ENCODE measurements around the gene PRR32.
"Not testable (repeated sequence)": the region's sequence is repeated elsewhere in the genome, so short reads cannot be mapped to it uniquely, and the experiment has no call there.

Gene PRR32

DNA sequence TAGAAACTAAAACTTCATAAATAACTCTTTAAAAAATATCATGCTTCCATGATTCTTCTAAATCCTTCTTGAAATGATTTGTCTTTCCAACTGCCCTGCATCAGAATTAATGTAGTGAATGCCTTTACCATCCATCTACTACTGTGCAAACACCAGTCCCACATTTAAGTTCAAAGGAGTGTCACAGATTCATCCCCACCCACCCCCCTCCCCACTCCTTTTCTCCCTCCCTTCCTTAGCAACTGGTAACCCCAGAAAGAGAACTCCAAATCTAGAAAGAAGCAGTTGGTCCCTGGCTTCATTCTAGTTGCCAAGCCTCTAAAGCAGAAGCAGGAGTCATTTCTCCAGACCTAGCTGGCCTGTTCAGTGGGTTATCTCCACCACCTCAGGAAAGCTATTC lies at the start of gene PRR32:
TSS of gene PRR32 (plus strand) at position 301 of the 400 bp plus-strand sequence. CDS start 115 bp downstream, outside the sequence.
- no peak within 1 kb of the TSS for H3K4me3 ChIP-seq (ENCODE audit: low read length in 2 of 2)
- H3K27me3 ChIP-seq (ENCODE audit: control insufficient read depth in 1 of 2, insufficient read depth in 2 of 2, low read length in 2 of 2): no peaks in the 10 kb centered on the region
- H3K36me3 ChIP-seq (ENCODE audit: control insufficient read depth in 2 of 2, insufficient read depth in 2 of 2, low read length in 2 of 2): no peaks in the 10 kb centered on the region
- no peaks in the 10 kb centered on the region for H3K9me3 ChIP-seq (ENCODE audit: control insufficient read depth in 2 of 2, low read length in 2 of 2)
- no peak within 1 kb of the TSS for H3K9ac ChIP-seq (ENCODE audit: low read length in 2 of 2)
- no peaks in the 10 kb centered on the region for H3K4me1 ChIP-seq (ENCODE audit: control insufficient read depth, insufficient read depth, low read length)
- H3K27ac ChIP-seq (ENCODE audit: low read length): no peak within 1 kb of the TSS

DNA sequence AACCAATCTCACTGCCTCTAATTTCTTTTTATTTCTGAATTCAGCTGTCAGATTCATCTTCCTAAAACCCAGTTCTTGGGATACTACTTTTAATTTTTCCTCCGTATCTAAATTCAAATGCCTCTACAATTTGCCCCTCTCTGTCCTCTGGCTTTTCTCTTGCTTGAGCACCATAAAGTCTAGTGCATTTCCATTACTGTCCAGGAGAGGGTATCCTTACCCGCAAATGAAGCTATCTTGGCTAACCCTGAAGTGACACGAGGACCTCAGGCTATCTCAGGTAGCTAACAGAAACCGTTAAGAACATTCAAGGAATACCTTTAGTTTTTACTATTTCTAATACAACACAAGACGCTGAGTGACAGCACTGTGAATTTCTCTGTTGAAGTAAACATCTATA lies 49.4 kb upstream of the PRR32 start:
- H3K27me3 ChIP-seq (ENCODE audit: control insufficient read depth in 1 of 2, insufficient read depth in 2 of 2, low read length in 2 of 2): no peaks in the 10 kb centered on the region
- H3K9ac ChIP-seq (ENCODE audit: low read length in 2 of 2): no peak overlapping the region

GRCh38 chrX:126785539-126785938 lies 34.0 kb upstream of the PRR32 start:
- H3K4me3 ChIP-seq (ENCODE audit: low read length in 2 of 2): no peak overlapping the region
- no peaks in the 10 kb centered on the region for H3K36me3 ChIP-seq (ENCODE audit: control insufficient read depth in 2 of 2, insufficient read depth in 2 of 2, low read length in 2 of 2)
- no peaks in the 10 kb centered on the region for H3K9me3 ChIP-seq (ENCODE audit: control insufficient read depth in 2 of 2, low read length in 2 of 2)
- no peaks in the 10 kb centered on the region for H3K27me3 ChIP-seq (ENCODE audit: control insufficient read depth in 1 of 2, insufficient read depth in 2 of 2, low read length in 2 of 2)
- no peak overlapping the region for H3K27ac ChIP-seq (ENCODE audit: low read length)
- no peaks in the 10 kb centered on the region for H3K4me1 ChIP-seq (ENCODE audit: control insufficient read depth, insufficient read depth, low read length)
- no peak overlapping the region for H3K9ac ChIP-seq (ENCODE audit: low read length in 2 of 2)

More for the DNA sequence above, 49.4 kb upstream of the PRR32 start:
- Histone ChIP-seq H3K36me3 (ENCODE audit: control insufficient read depth in 2 of 2, insufficient read depth in 2 of 2, low read length in 2 of 2) (no peaks in the 10 kb centered on the region), H3K4me1 (ENCODE audit: control insufficient read depth, insufficient read depth, low read length) (no peaks in the 10 kb centered on the region), H3K4me3 (ENCODE audit: low read length in 2 of 2) (no peak overlapping the region), H3K27ac (ENCODE audit: low read length) (no peak overlapping the region), H3K9me3 (ENCODE audit: control insufficient read depth in 2 of 2, low read length in 2 of 2) (no peaks in the 10 kb centered on the region)

- no peak overlapping the region for H3K9ac ChIP-seq (ENCODE audit: low read length in 2 of 2)
- H3K9me3 ChIP-seq (ENCODE audit: control insufficient read depth in 2 of 2, low read length in 2 of 2): no peaks in the 10 kb centered on the region
- no peak overlapping the region for H3K27ac ChIP-seq (ENCODE audit: low read length)
- no peak overlapping the region for H3K4me3 ChIP-seq (ENCODE audit: low read length in 2 of 2)
- H3K4me1 ChIP-seq (ENCODE audit: control insufficient read depth, insufficient read depth, low read length): no peaks in the 10 kb centered on the region
- no peaks in the 10 kb centered on the region for H3K36me3 ChIP-seq (ENCODE audit: control insufficient read depth in 2 of 2, insufficient read depth in 2 of 2, low read length in 2 of 2)
- no peaks in the 10 kb centered on the region for H3K27me3 ChIP-seq (ENCODE audit: control insufficient read depth in 1 of 2, insufficient read depth in 2 of 2, low read length in 2 of 2)
Measured at GRCh38 chrX:126799059-126799458, 20.5 kb upstream of the PRR32 start.

- H3K9me3 ChIP-seq (ENCODE audit: control insufficient read depth in 2 of 2, low read length in 2 of 2); H3K27ac ChIP-seq (ENCODE audit: low read length); H3K27me3 ChIP-seq (ENCODE audit: control insufficient read depth in 1 of 2, insufficient read depth in 2 of 2, low read length in 2 of 2); H3K36me3 ChIP-seq (ENCODE audit: control insufficient read depth in 2 of 2, insufficient read depth in 2 of 2, low read length in 2 of 2); H3K9ac ChIP-seq (ENCODE audit: low read length in 2 of 2); H3K4me3 ChIP-seq (ENCODE audit: low read length in 2 of 2); H3K4me1 ChIP-seq (ENCODE audit: control insufficient read depth, insufficient read depth, low read length): not testable (repeated sequence)
Measured at GRCh38 chrX:126806784-126807183, 12.7 kb upstream of the PRR32 start.

- Histone ChIP-seq H3K4me3 (ENCODE audit: low read length in 2 of 2) (no peak overlapping the region), H3K4me1 (ENCODE audit: control insufficient read depth, insufficient read depth, low read length) (no peaks in the 10 kb centered on the region), H3K9me3 (ENCODE audit: control insufficient read depth in 2 of 2, low read length in 2 of 2) (no peaks in the 10 kb centered on the region), H3K9ac (ENCODE audit: low read length in 2 of 2) (no peak overlapping the region), H3K36me3 (ENCODE audit: control insufficient read depth in 2 of 2, insufficient read depth in 2 of 2, low read length in 2 of 2) (no peaks in the 10 kb centered on the region), H3K27me3 (ENCODE audit: control insufficient read depth in 1 of 2, insufficient read depth in 2 of 2, low read length in 2 of 2) (no peaks in the 10 kb centered on the region), H3K27ac (ENCODE audit: low read length) (no peak overlapping the region)
Measured at GRCh38 chrX:126815806-126816205, 3.7 kb upstream of the PRR32 start.

DNA sequence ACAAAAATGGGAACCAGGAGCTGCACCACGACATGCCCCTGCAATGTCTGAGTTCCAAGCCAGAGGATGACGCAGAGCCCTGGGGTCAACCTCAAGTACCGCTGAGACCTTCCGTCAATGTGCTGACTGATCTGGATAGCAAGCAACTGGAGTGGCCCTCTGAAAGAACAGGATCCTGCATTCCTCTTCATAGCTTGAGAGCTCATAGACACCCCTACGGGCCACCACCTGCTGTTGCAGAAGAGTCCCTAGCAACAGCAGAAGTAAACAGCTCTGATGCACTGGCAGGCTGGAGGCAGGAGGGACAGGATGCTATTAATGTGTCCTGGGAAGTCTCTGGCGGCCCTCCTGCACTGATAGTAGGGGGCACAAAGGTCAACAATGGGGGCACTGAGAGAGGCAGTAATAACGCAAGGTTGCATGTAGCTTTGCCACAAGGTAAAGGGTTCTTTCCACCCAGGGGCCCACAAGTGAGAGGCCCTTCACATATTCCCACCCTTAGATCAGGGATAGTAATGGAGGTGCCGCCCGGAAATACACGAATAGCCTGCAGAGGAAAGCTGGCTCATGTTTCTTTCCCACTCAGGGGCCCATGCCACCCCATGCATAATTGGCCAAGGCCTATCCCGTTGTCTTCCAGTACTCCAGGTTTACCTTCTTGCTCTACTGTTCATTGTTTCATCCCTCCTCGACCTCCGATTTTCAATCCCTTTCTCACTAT lies 1.3 kb downstream of the PRR32 start:
- no peaks in the 10 kb centered on the region for H3K9me3 ChIP-seq (ENCODE audit: control insufficient read depth in 2 of 2, low read length in 2 of 2)
- no peak overlapping the region for H3K9ac ChIP-seq (ENCODE audit: low read length in 2 of 2)
- H3K27me3 ChIP-seq (ENCODE audit: control insufficient read depth in 1 of 2, insufficient read depth in 2 of 2, low read length in 2 of 2): no peaks in the 10 kb centered on the region
- H3K27ac ChIP-seq (ENCODE audit: low read length): no peak overlapping the region
- H3K36me3 ChIP-seq (ENCODE audit: control insufficient read depth in 2 of 2, insufficient read depth in 2 of 2, low read length in 2 of 2): no peaks in the 10 kb centered on the region
- no peak overlapping the region for H3K4me3 ChIP-seq (ENCODE audit: low read length in 2 of 2)
- no peaks in the 10 kb centered on the region for H3K4me1 ChIP-seq (ENCODE audit: control insufficient read depth, insufficient read depth, low read length)

- no peak overlapping the region for H3K27ac ChIP-seq (ENCODE audit: low read length)
- H3K4me1 ChIP-seq (ENCODE audit: control insufficient read depth, insufficient read depth, low read length): no peaks in the 10 kb centered on the region
- H3K36me3 ChIP-seq (ENCODE audit: control insufficient read depth in 2 of 2, insufficient read depth in 2 of 2, low read length in 2 of 2): no peaks in the 10 kb centered on the region
- H3K9me3 ChIP-seq (ENCODE audit: control insufficient read depth in 2 of 2, low read length in 2 of 2): no peaks in the 10 kb centered on the region
- H3K4me3 ChIP-seq (ENCODE audit: low read length in 2 of 2): no peak overlapping the region
- no peaks in the 10 kb centered on the region for H3K27me3 ChIP-seq (ENCODE audit: control insufficient read depth in 1 of 2, insufficient read depth in 2 of 2, low read length in 2 of 2)
- no peak overlapping the region for H3K9ac ChIP-seq (ENCODE audit: low read length in 2 of 2)
Measured at GRCh38 chrX:126824338-126825007, 4.9 kb downstream of the PRR32 start.

- Histone ChIP-seq H3K27me3 (ENCODE audit: control insufficient read depth in 1 of 2, insufficient read depth in 2 of 2, low read length in 2 of 2) (no peaks in the 10 kb centered on the region), H3K9ac (ENCODE audit: low read length in 2 of 2) (no peak overlapping the region), H3K27ac (ENCODE audit: low read length) (no peak overlapping the region), H3K4me3 (ENCODE audit: low read length in 2 of 2) (no peak overlapping the region), H3K36me3 (ENCODE audit: control insufficient read depth in 2 of 2, insufficient read depth in 2 of 2, low read length in 2 of 2) (no peaks in the 10 kb centered on the region), H3K9me3 (ENCODE audit: control insufficient read depth in 2 of 2, low read length in 2 of 2) (no peaks in the 10 kb centered on the region), H3K4me1 (ENCODE audit: control insufficient read depth, insufficient read depth, low read length) (no peaks in the 10 kb centered on the region)
Measured at GRCh38 chrX:126825566-126826193, 6.2 kb downstream of the PRR32 start.

DNA sequence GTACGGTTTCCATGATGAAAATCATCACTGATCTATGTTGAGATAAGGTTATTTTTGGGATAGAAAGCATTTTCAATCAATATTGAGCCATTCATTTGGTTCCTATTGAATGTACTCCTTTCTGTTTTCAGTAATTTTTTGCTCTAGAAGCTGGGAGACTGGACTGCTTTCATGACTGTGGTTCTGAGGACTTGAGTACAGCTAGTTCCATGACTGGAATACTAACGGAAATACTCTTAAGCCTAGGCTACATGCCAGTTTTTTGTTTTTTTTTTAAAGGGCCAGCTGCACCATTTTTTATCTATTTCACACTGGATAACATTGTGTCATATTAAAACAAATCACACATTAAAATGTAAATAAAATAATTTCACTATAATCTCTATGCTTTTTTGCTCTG lies 16.7 kb downstream of the PRR32 start:
- Histone ChIP-seq H3K27ac (ENCODE audit: low read length) (no peak overlapping the region), H3K27me3 (ENCODE audit: control insufficient read depth in 1 of 2, insufficient read depth in 2 of 2, low read length in 2 of 2) (no peaks in the 10 kb centered on the region), H3K4me3 (ENCODE audit: low read length in 2 of 2) (no peak overlapping the region), H3K4me1 (ENCODE audit: control insufficient read depth, insufficient read depth, low read length) (no peaks in the 10 kb centered on the region), H3K9ac (ENCODE audit: low read length in 2 of 2) (no peak overlapping the region), H3K9me3 (ENCODE audit: control insufficient read depth in 2 of 2, low read length in 2 of 2) (no peaks in the 10 kb centered on the region), H3K36me3 (ENCODE audit: control insufficient read depth in 2 of 2, insufficient read depth in 2 of 2, low read length in 2 of 2) (no peaks in the 10 kb centered on the region)

DNA sequence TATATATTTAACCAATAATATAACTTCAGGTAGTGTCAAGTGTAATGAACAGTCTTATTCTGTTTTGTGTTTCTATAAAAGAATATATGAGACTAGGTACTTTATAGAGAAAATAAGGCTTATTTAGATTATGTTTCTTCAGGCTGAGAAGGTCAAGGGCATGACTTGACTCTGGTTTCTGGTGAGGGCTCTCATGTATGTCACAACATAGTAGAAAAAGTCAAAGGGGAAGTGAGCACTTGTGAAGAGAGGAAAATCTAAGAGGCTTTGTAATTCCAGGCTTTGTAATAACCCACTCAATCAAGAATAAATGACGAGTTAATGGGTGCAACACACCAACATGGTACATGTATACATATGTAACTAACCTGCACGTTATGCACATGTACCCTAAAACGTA lies 27.6 kb downstream of the PRR32 start:
- Histone ChIP-seq H3K9me3 (ENCODE audit: control insufficient read depth in 2 of 2, low read length in 2 of 2) (no peaks in the 10 kb centered on the region), H3K27ac (ENCODE audit: low read length) (no peak overlapping the region), H3K9ac (ENCODE audit: low read length in 2 of 2) (no peak overlapping the region), H3K4me1 (ENCODE audit: control insufficient read depth, insufficient read depth, low read length) (no peaks in the 10 kb centered on the region), H3K4me3 (ENCODE audit: low read length in 2 of 2) (no peak overlapping the region), H3K27me3 (ENCODE audit: control insufficient read depth in 1 of 2, insufficient read depth in 2 of 2, low read length in 2 of 2) (no peaks in the 10 kb centered on the region), H3K36me3 (ENCODE audit: control insufficient read depth in 2 of 2, insufficient read depth in 2 of 2, low read length in 2 of 2) (no peaks in the 10 kb centered on the region)

All from stomach smooth muscle (tissue), 2 donors.